Cardiac septum (tissue), 1 donor: ENCODE measurements around the gene MXRA5. TPM values are rescaled to one million over a fixed set of nuclear protein-coding genes. Genes with fewer than 3 reads are reported as not detected.
"Not testable (repeated sequence)": the region's sequence is repeated elsewhere in the genome, so short reads cannot be mapped to it uniquely, and the experiment has no call there.

Source experiments
- DNase-seq: peaks from one replicate; pipeline ENCODE4 v3.0.0-alpha.2; 2020; ENCODE audit warnings: low spot score
- intact Hi-C: fragments of 100-400 bp; cut with DNase I; formaldehyde crosslinking; loops from one replicate; pipeline ENCODE4 v1.14.0; 2022
- long read RNA-seq: library from polyadenylated mRNA; unstranded; transcript quantifications from one replicate; pipeline ENCODE4 v2.0.0, GENCODE V29; 2021
- total RNA-seq: library from RNA; stranded (reverse); fragmentation: NEBNext Ultra II Directional; extraction: Animal tissue kit (Norgen Biotek cat#: 25700); gene quantifications from one replicate; pipeline ENCODE4 v1.2.1, GENCODE V29; 2021
- donor health status: DM: no; HTN: no; CAD: no.

MXRA5 gene
- 17.5 TPM for total RNA-seq
- long read RNA-seq, partial matches to known transcripts: 3 of 13 reads
- long read RNA-seq, other reads (novel, unspliced or antisense): 10 of 13 reads

DNA sequence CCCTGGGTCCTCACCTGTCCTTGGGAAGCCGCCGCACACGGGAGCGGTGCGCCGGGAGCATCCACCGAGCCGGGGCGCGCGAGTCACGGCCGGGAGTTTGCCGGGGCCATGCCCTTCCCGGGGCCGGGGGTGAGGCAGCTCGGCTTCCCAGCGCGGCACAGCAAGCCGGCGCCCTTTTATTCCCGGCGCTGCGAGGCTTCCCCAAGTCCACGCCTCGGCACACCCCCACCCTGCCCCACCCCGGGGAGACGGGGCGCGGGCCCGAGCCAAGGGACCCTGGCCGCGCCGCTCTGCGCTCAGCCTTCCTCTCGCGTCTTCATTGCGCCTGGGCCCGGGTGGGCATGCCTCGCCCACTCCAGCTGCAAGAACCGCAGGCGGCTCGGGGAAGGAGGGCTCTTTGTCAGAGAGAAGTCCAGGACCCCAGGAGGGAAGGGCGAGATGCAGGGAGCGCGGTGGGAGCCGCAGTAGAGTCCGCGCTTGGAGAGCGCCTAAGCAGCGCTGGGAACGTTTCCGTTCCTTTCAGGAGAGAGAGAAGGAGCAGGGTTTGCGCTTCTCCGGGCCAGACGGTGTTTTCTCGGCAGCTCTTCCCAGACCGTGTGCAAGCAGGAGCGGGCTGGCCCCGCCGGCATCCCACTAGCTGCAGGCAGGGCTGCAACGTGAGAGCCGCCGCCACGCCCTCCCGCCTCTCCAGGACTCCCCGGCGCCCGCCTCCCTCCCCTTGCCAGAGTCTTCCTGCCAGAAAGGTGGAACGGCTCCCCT, at the start of gene MXRA5:
MXRA5 (minus strand) TSS at position 152 of the 759 bp plus-strand sequence. CDS start 2,819 bp downstream, outside the sequence.
- intact Hi-C loops: no loop called here
- DNase-seq: no peak

GRCh38 chrX:3393581-3394111, 47.2 kb upstream of the MXRA5 start:
- intact Hi-C loops: no loop called here
- DNase-seq: no peak

GRCh38 chrX:3393178-3393577, 46.7 kb upstream of the MXRA5 start:
- intact Hi-C loops: no loop called here
- DNase-seq: no peak

DNA sequence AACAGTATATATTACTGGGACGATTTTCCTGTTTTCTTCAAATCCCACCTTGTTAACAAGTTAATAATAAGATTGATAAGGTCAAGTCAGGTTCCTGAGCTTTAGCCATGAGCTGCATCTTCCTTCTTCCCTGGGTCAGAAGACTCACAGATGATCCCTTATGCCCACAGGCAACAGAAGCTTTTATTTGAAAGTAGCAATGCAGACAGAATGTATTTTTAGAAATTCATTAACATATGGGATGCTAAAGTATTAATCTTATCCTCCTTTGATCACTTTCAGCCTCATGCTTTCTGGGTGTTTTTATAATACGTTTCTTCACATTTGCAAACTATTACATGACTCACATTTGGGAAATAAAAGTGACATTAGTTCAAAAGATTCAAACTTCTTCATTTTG, 42.0 kb upstream of the MXRA5 start:
- intact Hi-C loops: no loop called here
- no peak for DNase-seq

DNA sequence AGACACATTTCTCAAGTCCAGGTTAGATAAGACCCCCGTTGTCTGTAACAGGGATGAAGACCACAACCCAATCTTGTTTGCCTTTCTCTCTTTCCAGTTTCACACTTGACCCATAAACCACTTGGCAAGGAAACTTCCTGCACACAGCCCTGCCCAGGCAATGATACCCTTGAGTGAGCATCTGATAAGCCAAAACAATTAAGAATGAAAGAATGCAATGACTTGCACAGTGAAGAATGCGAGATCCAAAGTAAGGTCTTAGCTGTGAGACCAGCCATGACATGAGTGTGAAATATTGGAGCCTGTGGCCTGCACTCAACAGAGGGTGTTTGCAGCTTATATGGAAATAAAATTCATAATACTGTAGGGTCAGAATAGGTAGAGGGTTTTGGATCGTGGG, 37.9 kb upstream of the MXRA5 start:
- intact Hi-C loops: no loop called here

DNA sequence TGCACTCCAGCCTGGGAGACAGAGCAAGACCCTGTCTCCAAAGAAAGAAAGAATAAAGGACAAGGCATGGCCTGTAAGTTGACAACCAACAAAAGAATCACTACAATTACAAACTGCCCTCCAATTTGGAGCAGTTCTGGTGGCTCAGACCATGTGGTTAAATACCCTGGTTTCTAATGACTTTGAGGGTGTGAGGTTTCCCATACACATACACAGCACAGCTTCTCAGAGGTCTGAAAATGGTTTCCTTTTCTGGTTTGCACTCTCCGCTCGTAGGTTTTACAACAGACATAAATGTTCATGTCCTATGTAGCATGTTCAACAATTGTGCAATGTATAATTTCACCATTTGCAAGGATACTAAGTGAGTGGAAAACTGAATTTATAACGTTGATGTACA, 34.2 kb upstream of the MXRA5 start:
- DNase-seq: no peak
- intact Hi-C loops: no loop called here

More for the DNA sequence above, 37.9 kb upstream of the MXRA5 start:
- no peak for DNase-seq

- DNase-seq: no peak
- intact Hi-C loops: no loop called here
These were observed 32.7 kb upstream of the MXRA5 start for GRCh38 chrX:3379111-3379510.

DNA sequence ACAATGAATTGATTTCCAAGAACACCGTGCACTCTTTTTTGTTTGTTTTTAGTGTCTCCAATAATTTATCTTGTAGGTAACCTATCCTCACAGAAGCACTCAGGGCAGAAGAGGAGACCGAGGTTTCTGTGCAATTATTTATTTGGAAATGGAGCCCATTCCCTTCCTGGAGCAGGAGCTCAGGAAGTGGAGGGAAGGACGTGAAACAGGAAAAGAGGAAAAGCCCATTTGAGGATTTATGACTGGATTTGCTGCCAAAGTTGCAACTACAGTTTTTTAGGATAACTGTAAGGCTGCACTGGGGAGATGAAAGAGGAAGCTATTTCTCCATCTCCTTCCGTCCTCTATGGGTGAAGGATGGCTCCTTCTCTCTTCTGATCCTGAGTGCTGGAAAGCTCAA, 31.7 kb upstream of the MXRA5 start:
- intact Hi-C loops: no loop called here
- DNase-seq: no peak

DNA sequence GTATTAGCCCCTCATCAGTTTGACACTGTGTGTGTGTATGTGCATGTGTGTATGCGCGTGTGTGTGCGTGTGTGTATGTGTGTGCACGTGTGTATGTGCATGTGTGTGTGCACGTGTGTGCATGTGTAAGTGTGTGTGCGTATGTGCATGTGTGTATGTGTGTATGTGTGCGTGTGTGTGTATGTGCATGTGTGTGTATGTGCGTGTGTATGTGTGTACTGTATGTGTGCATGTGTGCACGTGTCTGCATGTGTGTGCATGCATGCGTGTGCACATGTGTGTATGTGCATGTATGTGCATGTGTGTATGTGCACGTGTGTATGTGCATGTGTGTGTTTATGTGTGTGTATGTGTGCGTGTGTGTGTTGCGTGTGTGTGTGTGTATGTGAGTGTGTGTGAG, 31.1 kb upstream of the MXRA5 start:
- intact Hi-C loops: no loop called here
- DNase-seq: no peak

GRCh38 chrX:3375878-3376508, 29.5 kb upstream of the MXRA5 start:
- intact Hi-C loops, DNase-seq: not testable (repeated sequence)

DNA sequence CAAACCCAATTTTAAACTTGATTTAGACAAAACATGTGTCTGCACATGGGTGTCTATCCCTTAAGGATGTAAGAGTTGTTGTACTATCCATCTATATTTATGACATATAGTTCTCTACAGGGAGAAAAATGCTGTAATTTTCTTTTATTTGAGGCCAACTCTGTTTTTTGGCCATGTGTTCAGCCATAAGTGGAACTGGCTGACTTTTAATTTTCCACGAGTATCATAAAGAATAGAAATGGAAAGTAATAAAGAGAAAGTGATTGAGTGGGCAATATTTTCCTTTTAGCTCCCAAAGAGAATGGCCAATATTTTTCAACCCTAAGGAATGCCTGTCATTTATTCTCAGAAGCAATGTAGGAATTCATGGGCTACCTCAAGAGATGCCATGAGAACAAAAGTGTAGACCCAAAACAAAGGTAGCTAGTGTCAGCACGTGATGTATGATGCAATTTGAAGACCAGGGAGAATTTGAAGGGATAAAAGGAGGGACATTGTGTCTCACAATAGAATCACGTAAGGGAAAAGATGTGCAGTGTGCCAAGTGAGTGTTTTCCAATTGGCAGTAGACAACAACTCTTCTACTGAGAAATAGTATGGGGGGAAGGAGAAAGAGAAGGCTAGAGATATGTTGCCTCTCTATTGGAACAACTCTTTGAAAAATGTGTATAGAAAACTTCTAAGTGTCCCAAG, 27.8 kb upstream of the MXRA5 start:
- intact Hi-C loops: no loop called here
- DNase-seq: no peak

DNA sequence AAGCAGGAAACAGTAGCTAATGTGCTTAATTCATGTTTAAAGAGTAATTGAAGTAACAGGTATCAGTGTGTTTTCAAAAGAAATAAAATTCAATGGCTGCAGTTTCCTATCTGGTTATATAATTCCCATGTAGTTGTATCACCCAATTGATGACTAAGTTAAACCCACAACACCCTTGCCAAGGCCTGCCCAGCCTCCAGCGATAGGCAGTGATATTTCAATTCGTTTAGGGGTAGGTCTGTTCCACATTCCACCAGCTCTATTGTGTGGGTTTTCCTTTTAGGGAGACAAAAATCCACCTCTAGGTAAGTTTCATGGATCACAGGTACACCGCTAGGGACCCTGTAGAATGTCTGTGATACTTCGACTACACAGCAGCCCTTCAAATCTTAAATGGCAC, 24.7 kb upstream of the MXRA5 start:
- intact Hi-C loops: no loop called here
- no peak for DNase-seq

GRCh38 chrX:3370656-3371055, 24.2 kb upstream of the MXRA5 start:
- intact Hi-C loops: no loop called here
- DNase-seq: no peak

DNA sequence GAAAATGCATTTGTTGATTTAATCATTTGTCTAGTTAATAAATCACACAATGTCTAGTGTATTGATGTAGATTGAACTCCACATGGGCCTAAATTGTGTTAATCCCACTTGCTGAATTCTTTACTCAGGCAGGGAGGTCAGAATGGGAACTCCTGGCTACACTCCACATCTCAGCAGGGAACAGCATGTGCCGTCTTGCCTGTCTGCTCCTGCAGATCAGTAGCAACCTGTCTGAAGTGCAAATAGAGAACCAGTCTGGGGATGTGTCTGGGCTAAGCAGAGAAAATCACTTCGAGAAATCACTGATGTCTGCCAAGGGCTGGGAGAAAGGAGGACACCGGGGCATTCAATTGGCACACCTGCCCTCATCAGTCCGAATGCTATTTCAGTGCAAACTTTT, 16.5 kb upstream of the MXRA5 start:
- intact Hi-C loops: no loop called here
- no peak for DNase-seq

DNA sequence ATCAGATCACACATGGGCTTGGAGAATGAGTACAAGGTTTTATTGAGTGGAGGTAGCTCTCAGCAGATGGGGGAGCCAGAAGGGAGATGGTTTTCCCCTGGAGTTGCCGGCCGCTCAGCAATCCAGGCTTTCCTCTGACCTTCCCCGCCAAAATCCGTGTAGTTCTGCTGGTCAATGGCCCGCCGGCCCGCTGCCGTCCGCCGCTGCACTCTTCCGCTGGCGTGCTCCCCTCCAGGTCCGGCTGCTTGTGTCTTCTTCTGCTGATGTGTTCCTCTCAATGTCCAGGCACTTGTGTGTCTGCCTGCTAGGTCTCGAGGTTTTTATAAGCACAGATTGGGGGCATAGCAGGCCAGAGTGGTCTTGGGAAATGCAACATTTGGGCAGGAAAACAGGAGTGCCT, 14.4 kb upstream of the MXRA5 start:
- DNase-seq: no peak
- intact Hi-C loops: no loop called here

GRCh38 chrX:3352741-3353140, 6.3 kb upstream of the MXRA5 start:
- intact Hi-C loops, DNase-seq: not testable (repeated sequence)

DNA sequence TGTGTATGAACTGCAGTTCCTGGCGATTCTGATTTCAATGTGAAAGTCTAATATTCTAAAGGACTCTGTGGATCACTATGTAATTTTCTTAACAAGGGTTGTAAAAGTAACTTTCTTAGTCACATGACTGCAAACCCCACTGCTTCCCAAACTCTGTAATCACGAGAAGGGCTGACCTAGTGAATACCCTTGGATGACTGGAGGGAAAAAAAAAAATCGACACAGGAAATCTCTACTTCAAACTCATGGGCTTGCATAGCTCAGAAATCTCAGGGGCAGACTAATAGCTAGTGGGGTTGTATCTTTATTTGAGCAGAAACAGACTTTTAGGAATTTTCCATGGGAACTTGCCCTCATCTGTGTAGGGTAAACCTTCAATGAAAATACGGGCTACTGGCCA, 4.8 kb upstream of the MXRA5 start:
- no peak for DNase-seq
- intact Hi-C loops: no loop called here

- no peak for DNase-seq
- intact Hi-C loops: no loop called here
These were observed 1.7 kb upstream of the MXRA5 start for GRCh38 chrX:3348191-3348590.

DNA sequence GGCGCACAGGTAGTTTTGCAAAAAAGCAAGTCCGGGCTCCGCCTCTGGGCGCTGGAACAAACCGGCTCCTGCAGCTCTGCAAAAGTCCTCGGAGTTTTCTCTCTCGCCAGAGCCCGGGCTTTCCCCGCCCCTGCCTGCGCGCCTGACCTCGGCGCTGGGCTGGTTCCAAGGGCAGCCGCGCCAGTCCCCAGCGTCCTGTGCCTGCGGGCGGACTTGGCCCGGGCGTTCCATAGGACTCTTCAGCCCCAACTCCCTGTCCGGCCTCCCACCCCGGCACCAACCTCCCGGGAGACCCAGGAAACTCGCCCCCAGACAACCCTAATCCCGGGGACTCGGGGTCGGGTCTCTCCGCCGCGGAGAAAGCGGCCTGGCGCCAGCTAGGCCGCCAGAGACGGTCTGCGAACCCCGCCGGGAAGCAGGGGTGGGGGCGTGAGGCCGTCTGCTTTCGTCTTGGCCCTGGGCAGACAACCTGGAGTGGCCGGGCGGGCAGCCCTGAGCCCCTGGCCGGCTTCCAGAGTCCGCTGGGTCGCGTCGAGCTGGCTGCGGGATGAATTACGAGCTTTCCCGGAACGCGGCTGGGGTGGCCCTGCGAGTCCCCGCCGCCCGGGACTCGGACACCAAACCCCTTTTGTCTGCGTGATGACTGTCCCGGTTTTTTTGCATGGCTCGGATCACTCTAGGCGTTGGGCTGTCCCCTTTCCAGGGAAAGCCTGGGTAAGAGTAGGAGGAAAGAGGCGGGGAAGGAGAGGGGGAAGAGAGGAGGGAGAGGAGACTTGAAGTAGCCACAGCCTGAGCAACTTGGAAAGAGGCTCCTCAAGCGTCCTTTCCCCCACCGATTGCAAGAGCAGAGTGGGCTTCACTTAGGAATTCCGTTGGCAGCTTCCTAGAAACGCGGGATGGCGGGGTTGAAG, 916 bp downstream of the MXRA5 start:
- intact Hi-C loops: no loop called here
- no peak for DNase-seq
